ENCODE data around the gene ABCD1. TPM values are rescaled to one million over a fixed set of nuclear protein-coding genes. Genes with fewer than 3 reads are reported as not detected.
A peak's percentile ranks its signal among the peaks of the same experiment; 100 is the strongest.

ABCD1 gene
- total RNA-seq, 1 experiment from 2014 or later, result 9.1 TPM

GRCh38 chrX:153726286-153727122 is 1.8 kb downstream of the ABCD1 start:
- Mint-ChIP-seq H3K27me3 (ENCODE audit: low read depth) (no peaks in the 10 kb centered on the region; the same call in 1 of the 2 replicates), H3K27ac (peak overlapping the region; percentile 76), H3K4me1 (peaks cover 18% of the 10 kb centered on the region), H3K9me3 (peaks cover 3% of the 10 kb centered on the region; the same call in 1 of the 2 replicates), H3K4me3 (no peak overlapping the region), H3K36me3 (peaks cover 11% of the 10 kb centered on the region)
- POLR2A ChIA-PET, result interaction anchor here (0.6 to 1.1 kb wide), 2 partner anchors 199 to 200 kb away, joined by 3 to 4 read pairs; partner anchors contain the start of gene ARHGAP4
- ATAC-seq (peak; percentile 60), DNase-seq (ENCODE audit: low spot score) (peak; percentile 82)
- CTCF ChIA-PET, result interaction anchor here (0.6 to 1.8 kb wide), 9 partner anchors 10 to 256 kb away, joined by 3 to 5 read pairs (median 4); partner anchors contain the start of genes ARHGAP4, HAUS7 and SLC6A8
- TF ChIP-seq CTCF (IDR thresholded peaks at IDR 0.05) (no peak), TCF7 (CRISPR knock-in tag; IDR thresholded peaks at IDR 0.05; ENCODE audit: low read depth) (no peak), NR1H2 (CRISPR knock-in tag; IDR thresholded peaks at IDR 0.05) (peak; percentile 33; the same call in 1 of the 2 replicates), GRHL2 (CRISPR knock-in tag; IDR thresholded peaks at IDR 0.05; ENCODE audit: insufficient replicate concordance, severe bottlenecking) (no peak), ZNF121 (CRISPR knock-in tag; IDR thresholded peaks at IDR 0.05) (peak; percentile 76), ZNF396 (CRISPR knock-in tag; IDR thresholded peaks at IDR 0.05; ENCODE audit: borderline replicate concordance) (no peak), ESRRA (CRISPR knock-in tag; IDR thresholded peaks at IDR 0.05; ENCODE audit: borderline replicate concordance) (no peak), HMGA2 (CRISPR knock-in tag; IDR thresholded peaks at IDR 0.05) (no peak), NR2C2 (CRISPR knock-in tag; IDR thresholded peaks at IDR 0.05) (no peak), RELA (CRISPR knock-in tag; IDR thresholded peaks at IDR 0.05; ENCODE audit: borderline replicate concordance) (no peak), JUN (CRISPR knock-in tag; IDR thresholded peaks at IDR 0.05) (no peak), PRDM15 (CRISPR knock-in tag; IDR thresholded peaks at IDR 0.05) (no peak), AR (CRISPR knock-in tag; IDR thresholded peaks at IDR 0.05) (no peak), NFE2L1 (CRISPR knock-in tag; IDR thresholded peaks at IDR 0.05) (0 out of 2 replicates have a peak, but pooled peaks have one; percentile 33), TP53 (CRISPR knock-in tag; IDR thresholded peaks at IDR 0.05) (no peak), SP1 (CRISPR knock-in tag; conservative IDR thresholded peaks at IDR 0.05) (0 out of 2 replicates have a peak, but pooled peaks have one; percentile 23), GTF2I (CRISPR knock-in tag; conservative IDR thresholded peaks at IDR 0.05) (no peak), ELF4 (CRISPR knock-in tag; IDR thresholded peaks at IDR 0.05; ENCODE audit: low read depth) (no peak)
